HG03108 (cell line): ENCODE data around the gene ZBTB21.

ENCODE experiments used
- ATAC-seq: cut with Tn5 transposase; IDR thresholded peaks from one replicate; pipeline ENCODE4 v1.9.1; 2021; ENCODE audit warnings: moderate library complexity; ENCODE audit not compliant: unreplicated experiment

The ZBTB21 gene

DNA sequence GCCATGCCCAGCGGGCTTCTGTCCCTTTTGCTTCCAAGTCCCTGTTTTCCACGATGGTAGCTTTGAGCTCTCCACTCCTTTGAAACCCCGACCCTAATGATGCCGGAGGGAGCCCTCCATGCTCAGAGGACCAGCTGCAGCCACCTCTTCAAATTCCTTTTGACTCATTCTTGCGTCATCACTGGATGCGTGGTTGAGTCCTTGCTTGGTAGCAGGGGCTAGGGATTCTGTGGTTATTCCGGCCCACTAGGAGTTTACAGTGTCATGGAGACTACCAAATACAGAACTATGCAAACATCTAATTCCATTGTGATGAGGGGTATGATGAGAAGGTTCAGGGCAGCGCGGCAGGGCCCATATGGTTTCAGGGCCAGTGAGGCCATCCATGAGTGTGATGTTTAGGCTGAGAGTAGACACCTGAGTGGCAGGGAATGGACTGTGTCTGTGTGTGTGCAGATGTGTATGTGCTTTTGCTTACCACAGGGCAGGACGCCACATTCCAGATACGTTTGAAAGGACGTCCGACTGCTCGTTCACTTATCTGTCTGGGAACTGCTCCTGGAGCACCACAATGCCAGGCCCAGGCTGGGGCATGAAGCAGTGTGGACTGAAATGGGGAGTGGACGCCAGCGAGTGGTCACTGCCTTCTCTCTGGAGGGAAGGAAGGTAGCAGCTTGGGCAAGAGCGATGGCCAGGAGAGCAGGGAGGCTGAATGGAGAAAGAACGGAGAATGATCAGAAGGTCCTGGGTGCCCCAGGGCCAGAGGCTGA is 30.4 kb upstream of the ZBTB21 start:
- ATAC-seq: no peak

- no peak for ATAC-seq
Observed at GRCh38 chr21:42039911-42040351, 29.8 kb upstream of the ZBTB21 start.

- ATAC-seq: no peak
Observed at GRCh38 chr21:42039470-42039901, 29.3 kb upstream of the ZBTB21 start.

GRCh38 chr21:42038826-42039425 is 28.8 kb upstream of the ZBTB21 start:
- no peak for ATAC-seq

DNA sequence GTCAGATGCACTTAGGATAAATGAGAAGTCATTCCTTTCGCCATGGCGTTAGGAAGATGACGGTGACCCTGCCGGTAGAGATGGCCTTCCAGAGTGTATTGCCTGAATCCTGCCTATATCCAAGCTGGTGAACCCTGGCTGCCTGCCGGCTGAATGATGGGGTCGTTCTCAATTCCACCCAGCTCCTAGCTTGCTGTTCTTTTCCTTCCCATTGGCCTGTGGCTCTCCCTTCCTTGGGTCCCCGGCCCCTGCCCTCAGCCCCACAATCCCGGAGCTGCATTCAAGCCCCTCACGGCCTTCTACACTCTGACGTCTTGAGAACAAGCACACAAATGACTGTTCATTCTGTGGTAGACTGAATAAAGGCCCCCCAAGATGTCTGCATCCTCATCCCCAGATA is 28.2 kb upstream of the ZBTB21 start:
- no peak for ATAC-seq

DNA sequence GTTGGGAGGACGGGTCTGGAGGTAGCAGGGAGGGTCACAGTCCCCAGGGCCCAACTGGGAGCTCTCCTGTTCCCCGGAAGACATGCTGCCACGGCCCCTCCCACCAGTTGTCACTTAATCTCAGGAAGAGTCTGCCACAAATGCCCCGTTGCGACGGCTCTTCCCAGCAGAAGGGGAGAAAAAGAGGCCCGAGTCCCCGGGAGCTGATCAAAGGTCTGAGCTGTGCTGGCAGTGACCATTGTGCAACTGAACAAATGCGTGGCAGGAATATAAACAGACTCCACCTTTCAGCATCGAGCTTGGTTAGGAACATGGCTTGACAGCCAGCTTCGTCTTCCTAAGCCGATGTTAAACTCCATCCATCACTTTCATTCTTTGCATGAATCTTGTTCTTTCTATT is 27.8 kb upstream of the ZBTB21 start:
- no peak for ATAC-seq

DNA sequence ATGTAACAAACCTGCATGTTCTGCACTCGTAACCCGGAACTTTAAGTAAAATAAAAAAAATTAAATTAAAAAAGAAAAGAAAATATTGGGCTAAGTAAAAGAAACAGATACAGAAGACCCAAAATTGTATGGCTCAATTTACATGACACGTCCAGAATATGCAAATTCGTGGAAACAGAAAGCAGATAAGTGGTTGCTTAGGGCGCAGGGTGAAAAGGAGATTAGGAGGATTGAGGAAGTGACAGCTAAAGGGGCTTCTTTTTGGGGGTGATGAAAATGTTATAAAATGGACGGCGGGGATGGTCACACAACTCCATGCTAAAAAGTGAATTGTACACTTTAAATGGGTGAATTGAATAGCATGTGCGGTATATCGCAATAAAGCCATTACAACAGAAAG is 27.4 kb upstream of the ZBTB21 start:
- no peak for ATAC-seq

- no peak for ATAC-seq
Observed at GRCh38 chr21:42036313-42036712, 26.2 kb upstream of the ZBTB21 start.

GRCh38 chr21:42032968-42033367 is 22.8 kb upstream of the ZBTB21 start:
- no peak for ATAC-seq

GRCh38 chr21:42032266-42032665 is 22.1 kb upstream of the ZBTB21 start:
- no peak for ATAC-seq

GRCh38 chr21:42031816-42032215 is 21.7 kb upstream of the ZBTB21 start:
- ATAC-seq: no peak

- no peak for ATAC-seq
Observed at GRCh38 chr21:42031241-42031640, 21.1 kb upstream of the ZBTB21 start.

DNA sequence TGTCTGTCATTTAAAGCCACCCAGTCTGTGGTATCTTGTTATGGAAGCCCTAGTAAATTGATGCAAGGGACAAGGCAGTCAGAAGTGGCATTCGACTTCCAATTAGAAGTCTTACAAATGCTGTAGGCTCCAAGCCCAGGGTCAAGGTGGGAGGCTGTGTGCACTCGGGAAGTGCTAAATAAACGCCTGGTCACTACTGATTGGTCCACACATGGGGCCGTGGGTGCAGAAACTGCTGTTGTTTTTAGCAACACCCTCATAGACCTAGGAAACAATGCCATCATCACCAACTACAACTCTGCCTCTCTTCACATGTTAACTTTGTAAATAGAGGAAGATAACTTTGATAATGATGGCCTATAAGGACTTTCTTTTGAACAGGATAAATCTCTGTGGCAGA is 20.2 kb upstream of the ZBTB21 start:
- no peak for ATAC-seq

GRCh38 chr21:42028766-42029425 is 18.7 kb upstream of the ZBTB21 start:
- no peak for ATAC-seq

GRCh38 chr21:42027822-42028765 is 17.9 kb upstream of the ZBTB21 start:
- ATAC-seq: no peak

DNA sequence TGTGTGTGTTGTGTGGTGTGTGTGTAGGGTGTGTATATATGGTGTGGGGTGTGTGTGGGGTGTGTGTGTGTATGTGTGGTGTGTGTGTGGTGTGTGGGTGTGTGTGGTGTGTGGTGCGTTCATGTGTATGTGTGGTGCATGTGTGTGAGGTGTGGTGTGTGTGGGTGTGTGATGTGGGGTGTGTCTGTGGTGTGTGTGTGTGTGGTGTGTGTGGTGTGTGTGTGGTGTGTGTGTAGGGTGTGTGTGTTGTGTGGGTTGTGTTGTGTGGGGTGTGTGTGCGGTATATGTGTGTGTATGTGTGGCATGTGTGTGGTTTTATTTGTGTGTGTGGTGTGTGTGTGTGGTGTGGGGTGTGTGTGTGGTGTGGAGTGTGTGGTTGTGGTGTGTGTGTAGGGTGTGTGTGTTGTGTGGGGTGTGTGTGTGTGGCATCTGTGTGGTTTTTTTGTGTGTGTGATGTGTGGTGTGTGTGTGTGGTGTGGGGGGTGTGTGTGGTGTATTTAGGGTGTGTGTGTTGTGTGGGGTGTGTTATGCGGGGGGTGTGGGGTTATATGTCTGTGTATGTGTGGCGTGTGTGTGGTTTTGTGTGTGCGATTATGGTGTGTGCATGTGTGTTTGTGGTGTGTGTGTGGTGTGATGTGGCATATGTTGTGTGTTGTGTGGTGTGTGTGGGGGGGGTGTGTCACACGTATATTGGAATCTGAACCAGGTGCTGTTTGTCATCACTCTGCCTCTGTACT is 17.1 kb upstream of the ZBTB21 start:
- ATAC-seq: no peak

GRCh38 chr21:42026082-42026435 is 15.9 kb upstream of the ZBTB21 start:
- no peak for ATAC-seq

DNA sequence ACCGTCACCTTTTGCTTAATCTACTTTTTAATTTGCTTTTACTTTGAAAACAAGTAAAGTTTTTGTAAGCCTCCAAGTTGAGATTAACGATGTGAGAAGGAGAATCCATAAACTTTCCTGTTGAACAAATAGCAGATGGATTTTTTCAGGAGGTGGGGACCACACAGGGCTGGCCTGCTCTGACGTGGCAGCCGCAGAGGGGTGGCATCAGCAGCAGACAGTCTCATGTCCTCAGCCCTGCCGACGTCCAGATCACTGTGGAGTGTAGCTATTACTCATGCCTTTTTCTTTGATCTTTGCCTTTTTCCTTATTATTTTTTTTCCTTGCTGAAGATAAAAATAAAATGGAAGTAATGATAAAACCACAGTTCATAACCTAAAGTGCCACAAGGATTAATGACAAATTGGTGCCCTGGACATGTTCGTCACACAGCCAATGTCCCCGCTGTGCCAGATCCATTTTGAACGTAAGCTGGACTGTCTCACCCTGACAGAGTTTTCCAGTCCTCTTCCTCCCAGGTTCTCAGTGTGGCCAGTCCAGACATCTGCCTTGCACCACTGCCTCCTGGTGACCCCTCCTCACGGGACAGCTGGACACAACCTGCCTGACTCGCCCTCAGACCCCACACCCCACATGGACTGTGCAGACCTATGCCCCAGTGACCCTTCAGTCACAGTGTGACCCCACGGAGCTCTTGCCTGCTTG is 15.4 kb upstream of the ZBTB21 start:
- ATAC-seq: no peak

DNA sequence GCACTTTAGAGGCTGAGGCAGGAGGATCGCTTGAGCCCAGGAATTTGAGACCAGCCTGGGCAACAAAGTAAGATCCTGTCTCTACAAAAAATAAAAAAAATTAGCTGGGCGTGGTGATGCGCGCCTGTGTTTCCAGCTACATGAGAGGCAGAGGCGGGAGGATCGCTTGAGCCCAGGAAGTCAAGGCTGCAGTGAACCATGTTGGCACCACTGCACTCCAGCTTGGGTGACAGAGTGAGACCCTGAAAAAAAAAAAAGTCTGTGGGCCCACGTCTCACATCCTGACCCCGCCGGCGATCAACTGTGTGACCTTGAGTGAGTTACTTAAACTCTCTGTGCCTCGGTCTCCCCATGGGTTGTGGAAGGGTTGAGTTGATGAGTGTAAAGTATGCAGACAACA is 12.7 kb upstream of the ZBTB21 start:
- ATAC-seq: no peak

DNA sequence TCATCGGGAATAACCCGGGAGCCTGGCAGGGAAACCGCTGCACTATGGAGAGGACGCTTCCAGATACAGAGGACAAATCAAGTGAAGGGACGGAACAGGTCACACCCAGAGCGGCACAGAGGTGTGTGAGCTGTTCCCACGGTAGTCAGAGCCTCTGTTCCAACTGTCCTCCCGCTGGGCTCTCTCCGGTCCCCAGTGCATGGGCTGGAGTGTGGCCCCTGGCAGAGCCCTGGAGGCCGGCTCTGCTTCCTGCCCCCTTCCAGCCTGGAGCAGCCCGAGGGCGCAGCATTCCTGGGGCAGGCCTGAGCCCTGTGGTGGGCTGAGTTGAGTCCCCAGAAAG is 11.9 kb upstream of the ZBTB21 start:
- ATAC-seq: no peak
